HCT116 (cell line): Measurements from ENCODE around the gene NME9.
A peak's percentile ranks its signal among the peaks of the same experiment; 100 is the strongest.

ENCODE experiments used
- ATF3 ChIP-seq: IDR thresholded peaks from 2 replicates; pipeline ENCODE4 v1.6.1; 2012
- CEBPB ChIP-seq: IDR thresholded peaks from 2 replicates; pipeline ENCODE4 v1.6.1; 2012; ENCODE audit warnings: low read depth
- ELF1 ChIP-seq: IDR thresholded peaks from 2 replicates; pipeline ENCODE4 v1.6.1; 2012; ENCODE audit warnings: low read depth, borderline replicate concordance
- POLR2A ChIP-seq: IDR thresholded peaks from 2 replicates; pipeline ENCODE4 v1.7.0; 2011; ENCODE audit warnings: borderline replicate concordance; ENCODE audit not compliant: insufficient read depth, insufficient read length; ENCODE audit errors: extremely low read depth
- POLR2AphosphoS5 ChIP-seq: IDR thresholded peaks from 2 replicates; pipeline ENCODE4 v1.6.1; 2011; ENCODE audit warnings: mild to moderate bottlenecking, low read depth, low read length, moderate library complexity
- ZNF274 ChIP-seq: fragments of 200-500 bp; sonication (Bioruptor generic); IDR thresholded peaks from 2 replicates; pipeline ENCODE4 v1.6.1; 2014; ENCODE audit warnings: mild to moderate bottlenecking, low read depth, low read length, inconsistent platforms
- TF ChIP-seq, protein P1 (sequence below), 3 experiments: fragments of 200-600 bp in 1 of 3; sonication (generic) in 1 of 3; IDR thresholded peaks in 2 of 3; conservative IDR thresholded peaks in 1 of 3; 2 replicates each; pipeline ENCODE4 v1.5.1; 2012 to 2017; ENCODE audit warnings: low read depth in 2 of 3, low read length in 2 of 3, antibody characterized with exemption in 1 of 3, borderline replicate concordance in 1 of 3, control low read depth in 1 of 3, mild to moderate bottlenecking in 1 of 3, mixed read lengths in 1 of 3, mixed run types in 1 of 3, moderate library complexity in 1 of 3; ENCODE audit not compliant: insufficient read depth in 1 of 3

GRCh38 chr3:138263104-138263503 is 66.5 kb downstream of the NME9 start:
- TF ChIP-seq, protein P1, sequence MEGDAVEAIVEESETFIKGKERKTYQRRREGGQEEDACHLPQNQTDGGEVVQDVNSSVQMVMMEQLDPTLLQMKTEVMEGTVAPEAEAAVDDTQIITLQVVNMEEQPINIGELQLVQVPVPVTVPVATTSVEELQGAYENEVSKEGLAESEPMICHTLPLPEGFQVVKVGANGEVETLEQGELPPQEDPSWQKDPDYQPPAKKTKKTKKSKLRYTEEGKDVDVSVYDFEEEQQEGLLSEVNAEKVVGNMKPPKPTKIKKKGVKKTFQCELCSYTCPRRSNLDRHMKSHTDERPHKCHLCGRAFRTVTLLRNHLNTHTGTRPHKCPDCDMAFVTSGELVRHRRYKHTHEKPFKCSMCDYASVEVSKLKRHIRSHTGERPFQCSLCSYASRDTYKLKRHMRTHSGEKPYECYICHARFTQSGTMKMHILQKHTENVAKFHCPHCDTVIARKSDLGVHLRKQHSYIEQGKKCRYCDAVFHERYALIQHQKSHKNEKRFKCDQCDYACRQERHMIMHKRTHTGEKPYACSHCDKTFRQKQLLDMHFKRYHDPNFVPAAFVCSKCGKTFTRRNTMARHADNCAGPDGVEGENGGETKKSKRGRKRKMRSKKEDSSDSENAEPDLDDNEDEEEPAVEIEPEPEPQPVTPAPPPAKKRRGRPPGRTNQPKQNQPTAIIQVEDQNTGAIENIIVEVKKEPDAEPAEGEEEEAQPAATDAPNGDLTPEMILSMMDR (IDR thresholded peaks at IDR 0.05 in 2 of 3, conservative IDR thresholded peaks at IDR 0.05 in 1 of 3; ENCODE audit: borderline replicate concordance in 1 of 3, insufficient read depth in 1 of 3, low read depth in 2 of 3, low read length in 2 of 3), result peak in 2 of 3 experiments; percentile 10 to 24; a peak in 1 of 6 replicates
- TF ChIP-seq CEBPB (no peak), ELF1 (no peak), ZNF274 (no peak), POLR2AphosphoS5 (no peak), POLR2A (no peak), ATF3 (no peak)
